MCF 10A (cell line): Measurements from ENCODE around the gene NUCKS1. TPM values are rescaled to one million over a fixed set of nuclear protein-coding genes. Genes with fewer than 3 reads are reported as not detected.
A peak's percentile ranks its signal among the peaks of the same experiment; 100 is the strongest.

ENCODE experiments used
- BruUV-seq: library from RNA; stranded (reverse); fragments of 400-500 nt; replicated peaks from 2 replicates; lab custom pipeline; 2021; lab: Mats Ljungman, UMichigan
- CTCF ChIA-PET: fragments of 300-600 bp; sonication (Branson Sonifier 250); formaldehyde crosslinking; extraction: SDS; loops from one replicate; lab custom pipeline; 2021; ENCODE audit warnings: antibody characterized with exemption, inconsistent platforms; lab: Yijun Ruan, JAX
- POLR2A ChIA-PET: fragments of 300-600, 350-650 bp; sonication (Branson Sonifier 250); formaldehyde crosslinking; extraction: SDS; loops from one replicate; lab custom pipeline; 2020; ENCODE audit warnings: antibody characterized with exemption, inconsistent platforms; lab: Yijun Ruan, JAX
- DNase-seq: peaks from one replicate; pipeline ENCODE4 v3.0.0-alpha.2; 2018; ENCODE audit not compliant: unreplicated experiment
- H3K27ac Mint-ChIP-seq: one replicate; pipeline ENCODE4 v1.8.0; 2022; ENCODE audit warnings: mild to moderate bottlenecking, low read depth, mixed read lengths; ENCODE audit not compliant: unreplicated experiment
- H3K27me3 Mint-ChIP-seq: one replicate; pipeline ENCODE4 v1.8.0; 2022; ENCODE audit warnings: mixed read lengths; ENCODE audit not compliant: insufficient read depth, unreplicated experiment
- H3K36me3 Mint-ChIP-seq: one replicate; pipeline ENCODE4 v1.8.0; 2022; ENCODE audit warnings: mild to moderate bottlenecking, moderate library complexity, mixed read lengths; ENCODE audit not compliant: insufficient read depth, unreplicated experiment
- H3K4me1 Mint-ChIP-seq: one replicate; pipeline ENCODE4 v1.8.0; 2022; ENCODE audit warnings: mixed read lengths; ENCODE audit not compliant: insufficient read depth, unreplicated experiment
- H3K4me3 Mint-ChIP-seq: one replicate; pipeline ENCODE4 v1.8.0; 2022; ENCODE audit warnings: mild to moderate bottlenecking, moderate library complexity, mixed read lengths; ENCODE audit not compliant: unreplicated experiment
- H3K9me3 Mint-ChIP-seq: one replicate; pipeline ENCODE4 v1.8.0; 2022; ENCODE audit warnings: mixed read lengths; ENCODE audit not compliant: unreplicated experiment
- intact Hi-C: fragments of 100-400 bp; cut with micrococcal nuclease; formaldehyde crosslinking; loops from 2 replicates; pipeline ENCODE4 v1.14.1; 2022
- total RNA-seq: library from RNA; stranded (reverse); gene quantifications from 2 replicates; pipeline ENCODE4 v1.2.3, GENCODE V29; 2022
- TF ChIP-seq, protein P1 (sequence below): fragments of 200-600 bp; IDR thresholded peaks from one replicate; pipeline ENCODE4 v1.8.0; 2022; ENCODE audit warnings: antibody characterized with exemption, mild to moderate bottlenecking; ENCODE audit not compliant: unreplicated experiment

Gene NUCKS1
- total RNA-seq, 1 experiment from 2014 or later = 615 TPM

DNA sequence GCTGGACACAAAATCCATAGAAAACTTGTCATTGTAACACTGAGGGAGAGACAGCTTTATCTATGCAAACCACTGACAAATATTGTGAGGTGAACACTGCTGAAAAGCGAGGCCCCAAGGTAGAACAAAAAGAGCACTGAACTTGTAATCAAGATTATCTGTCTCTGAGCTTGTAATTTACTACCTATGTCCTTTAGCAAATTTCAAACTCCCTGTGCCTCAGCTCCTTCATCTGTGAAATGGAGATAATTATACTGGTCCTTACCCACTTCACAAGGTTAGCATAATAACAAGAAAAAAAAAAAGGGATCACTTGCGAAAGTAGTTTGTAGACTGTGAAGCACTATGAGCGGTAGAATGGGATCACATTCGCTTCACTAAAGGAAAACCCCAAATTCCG lies 4.9 kb upstream of the NUCKS1 start:
- Mint-ChIP-seq H3K4me3 (no peak overlapping the region), H3K36me3 (peaks cover 7% of the 10 kb centered on the region), H3K9me3 (no peaks in the 10 kb centered on the region), H3K27me3 (peaks cover 19% of the 10 kb centered on the region), H3K27ac (no peak overlapping the region), H3K4me1 (no peaks in the 10 kb centered on the region)
- no TSS peak for BruUV-seq
- DNase-seq = no peak
- ChIA-PET CTCF (interaction anchor here (0.6 to 1.8 kb wide), 8 partner anchors 12 to 222 kb away, joined by 3 to 6 read pairs (median 4); no protein-coding TSS in a partner anchor), POLR2A (interaction anchor here (0.6 to 2.0 kb wide), 7 partner anchors 9 to 1023 kb away, joined by 3 to 19 read pairs (median 4); partner anchors contain the start of genes RAB29 and SLC41A1)
- intact Hi-C loops = no loop called here
- TF ChIP-seq, protein P1, sequence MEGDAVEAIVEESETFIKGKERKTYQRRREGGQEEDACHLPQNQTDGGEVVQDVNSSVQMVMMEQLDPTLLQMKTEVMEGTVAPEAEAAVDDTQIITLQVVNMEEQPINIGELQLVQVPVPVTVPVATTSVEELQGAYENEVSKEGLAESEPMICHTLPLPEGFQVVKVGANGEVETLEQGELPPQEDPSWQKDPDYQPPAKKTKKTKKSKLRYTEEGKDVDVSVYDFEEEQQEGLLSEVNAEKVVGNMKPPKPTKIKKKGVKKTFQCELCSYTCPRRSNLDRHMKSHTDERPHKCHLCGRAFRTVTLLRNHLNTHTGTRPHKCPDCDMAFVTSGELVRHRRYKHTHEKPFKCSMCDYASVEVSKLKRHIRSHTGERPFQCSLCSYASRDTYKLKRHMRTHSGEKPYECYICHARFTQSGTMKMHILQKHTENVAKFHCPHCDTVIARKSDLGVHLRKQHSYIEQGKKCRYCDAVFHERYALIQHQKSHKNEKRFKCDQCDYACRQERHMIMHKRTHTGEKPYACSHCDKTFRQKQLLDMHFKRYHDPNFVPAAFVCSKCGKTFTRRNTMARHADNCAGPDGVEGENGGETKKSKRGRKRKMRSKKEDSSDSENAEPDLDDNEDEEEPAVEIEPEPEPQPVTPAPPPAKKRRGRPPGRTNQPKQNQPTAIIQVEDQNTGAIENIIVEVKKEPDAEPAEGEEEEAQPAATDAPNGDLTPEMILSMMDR = no peak

DNA sequence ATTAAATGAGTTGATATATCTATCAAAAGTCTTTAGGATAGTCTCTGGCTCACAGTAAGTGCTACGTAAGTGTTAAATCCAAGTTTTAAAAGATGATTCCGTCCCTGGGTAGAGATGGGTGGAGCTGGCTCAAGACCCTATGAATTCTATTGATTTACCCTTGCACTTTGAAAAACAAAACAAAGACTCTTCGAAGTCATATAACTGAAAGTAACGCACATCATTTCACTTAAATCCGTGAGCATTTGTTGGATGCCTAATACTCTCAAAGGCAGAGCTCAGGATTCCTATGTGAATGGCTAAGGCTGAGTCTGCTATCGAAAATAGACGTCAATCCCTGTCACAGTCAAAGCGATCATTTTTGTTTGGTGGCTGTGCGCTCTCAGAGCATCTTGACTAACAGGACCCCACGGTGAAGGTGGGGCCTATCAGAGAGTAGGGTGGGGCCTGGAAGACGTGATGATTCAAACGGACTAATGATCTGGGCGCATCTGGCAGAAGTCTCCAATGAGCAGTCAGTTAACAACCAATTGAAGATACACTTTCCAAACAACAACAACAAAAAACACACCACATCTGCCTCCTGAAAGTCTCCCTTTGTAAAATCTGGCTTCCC lies 1.2 kb upstream of the NUCKS1 start:
- Mint-ChIP-seq H3K27ac (peak overlapping the region; percentile 96), H3K36me3 (peaks cover 19% of the 10 kb centered on the region), H3K4me3 (peak overlapping the region; percentile 80), H3K9me3 (no peaks in the 10 kb centered on the region), H3K4me1 (peaks cover 13% of the 10 kb centered on the region), H3K27me3 (peaks cover 9% of the 10 kb centered on the region)
- CTCF ChIA-PET = interaction anchor here (1.0 to 1.1 kb wide), 3 partner anchors 15 to 426 kb away, joined by 3 to 4 read pairs (median 3); partner anchors contain the start of gene RAB29
- intact Hi-C loops = no loop called here
- TF ChIP-seq, protein P1 = no peak
- no TSS peak for BruUV-seq
- POLR2A ChIA-PET = interaction anchor here (0.6 to 3.8 kb wide), 11 partner anchors 8 to 1572 kb away, joined by 3 to 32 read pairs (median 3); partner anchors contain the start of genes RAB29 and SLC41A1
- DNase-seq = no peak

DNA sequence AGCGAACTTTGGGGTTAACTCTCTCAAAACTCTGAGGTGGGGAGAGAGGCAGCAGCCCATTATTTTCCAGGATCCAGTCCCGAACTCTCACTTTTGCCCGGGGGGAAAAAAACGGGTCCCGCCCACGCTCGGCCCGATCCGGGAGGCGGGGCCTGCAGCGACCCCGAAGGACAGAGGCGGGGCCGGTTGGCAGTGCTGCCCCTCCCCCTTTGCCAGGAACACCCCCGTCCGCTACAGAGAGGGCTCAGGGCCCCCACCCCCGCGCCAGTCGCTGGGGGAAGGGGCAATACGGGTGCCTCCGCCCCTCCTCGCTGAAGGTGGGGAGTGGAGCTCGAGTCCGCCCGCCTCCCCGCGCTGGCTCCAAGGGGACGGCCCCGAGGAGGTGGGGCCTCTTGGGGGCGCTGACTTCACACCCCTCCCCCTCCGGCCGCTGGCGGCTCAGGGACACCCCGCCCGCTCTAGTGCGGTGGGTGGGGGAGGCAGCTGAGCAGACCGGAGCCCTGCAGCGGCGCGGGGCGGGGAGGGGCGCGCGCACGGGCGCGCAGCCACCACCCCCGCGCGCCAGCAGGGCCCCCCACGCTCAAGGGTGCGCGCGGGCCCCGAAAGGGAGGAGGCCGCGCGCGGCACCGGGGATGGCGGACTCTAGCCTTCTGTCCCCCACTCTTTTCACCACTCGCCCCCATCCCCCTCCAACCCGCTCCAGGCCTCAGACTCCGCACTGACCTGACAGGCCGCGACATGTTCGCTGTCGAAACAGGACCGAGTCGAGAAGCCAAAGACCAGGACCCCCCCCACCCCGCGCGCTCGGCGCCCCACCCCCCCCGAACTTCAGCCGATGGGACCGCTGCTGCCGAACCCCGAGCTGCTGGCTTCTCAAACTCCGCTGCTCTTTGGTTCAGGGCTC lies 496 bp downstream of the NUCKS1 start:
- POLR2A ChIA-PET = interaction anchor here (0.6 to 3.8 kb wide), 38 partner anchors 10 to 1304 kb away, joined by 3 to 78 read pairs (median 4); partner anchors contain the start of genes ELK4, PFKFB2, RAB29 and SLC41A1
- intact Hi-C loops = loop anchor here (5.0 kb wide), 1 partner anchor 63 kb away; the partner anchor contains the start of gene SLC41A1

More for the DNA sequence above, 496 bp downstream of the NUCKS1 start:
- H3K4me1 Mint-ChIP-seq = peaks cover 15% of the 10 kb centered on the region
- peaks cover 34% of the 10 kb centered on the region for H3K36me3 Mint-ChIP-seq
- no peaks in the 10 kb centered on the region for H3K27me3 Mint-ChIP-seq
- H3K9me3 Mint-ChIP-seq = no peaks in the 10 kb centered on the region
- BruUV-seq = no TSS peak
- H3K4me3 Mint-ChIP-seq = peak overlapping the region; percentile 80
- TF ChIP-seq, protein P1 = no peak
- CTCF ChIA-PET = interaction anchor here (0.5 to 2.0 kb wide), 6 partner anchors 9 to 74 kb away, joined by 3 to 6 read pairs (median 3); no protein-coding TSS in a partner anchor
- H3K27ac Mint-ChIP-seq = peak overlapping the region; percentile 96
- peak; percentile 100 for DNase-seq
